Neural progenitor cell (in vitro differentiated cells): ENCODE results near the gene HSPA4. TPM values are rescaled to one million over a fixed set of nuclear protein-coding genes. Genes with fewer than 3 reads are reported as not detected.
A peak's percentile ranks its signal among the peaks of the same experiment; 100 is the strongest.
"Not testable (repeated sequence)": the region's sequence is repeated elsewhere in the genome, so short reads cannot be mapped to it uniquely, and the experiment has no call there.

Experiments used
- DNase-seq: peaks from one replicate; pipeline ENCODE4 v3.0.0-alpha.2; 2016; ENCODE audit warnings: low spot score
- H2AFZ ChIP-seq: fragments of 200-600 bp; sonication (generic); replicated peaks from 2 replicates; pipeline ENCODE4 v1.6.1; 2016; ENCODE audit warnings: antibody characterized with exemption
- H3F3A ChIP-seq: fragments of 200-600 bp; sonication (generic); 2 replicates; pipeline ENCODE4 v1.6.1; 2016; ENCODE audit warnings: antibody characterized with exemption, low read depth
- H3K27ac ChIP-seq: fragments of 200-600 bp; sonication (generic); 2 replicates; pipeline ENCODE4 v1.5.1; 2016; ENCODE audit warnings: mild to moderate bottlenecking
- H3K27me3 ChIP-seq: fragments of 200-600 bp; sonication (generic); 2 replicates; pipeline ENCODE4 v1.6.1; 2016; ENCODE audit warnings: mild to moderate bottlenecking, moderate library complexity
- H3K36me3 ChIP-seq: fragments of 200-600 bp; sonication (generic); 2 replicates; pipeline ENCODE4 v1.5.1; 2016
- H3K4me1 ChIP-seq: fragments of 200-600 bp; sonication (generic); 2 replicates; pipeline ENCODE4 v1.6.1; 2016; ENCODE audit warnings: mixed run types
- H3K4me2 ChIP-seq: fragments of 200-600 bp; sonication (generic); 2 replicates; pipeline ENCODE4 v1.6.1; 2016
- H3K4me3 ChIP-seq: fragments of 200-600 bp; sonication (generic); 2 replicates; pipeline ENCODE4 v1.5.1; 2016
- H3K79me2 ChIP-seq: fragments of 200-600 bp; sonication (generic); 2 replicates; pipeline ENCODE4 v1.6.1; 2016; ENCODE audit warnings: low read depth
- H3K9ac ChIP-seq: fragments of 200-600 bp; sonication (generic); 2 replicates; pipeline ENCODE4 v1.6.1; 2016
- H3K9me3 ChIP-seq: fragments of 200-600 bp; sonication (generic); 2 replicates; pipeline ENCODE4 v1.5.1; 2016; ENCODE audit warnings: low read depth
- H4K20me1 ChIP-seq: fragments of 200-600 bp; sonication (generic); 2 replicates; pipeline ENCODE4 v1.6.1; 2016; ENCODE audit warnings: low read depth
- H3K27ac Mint-ChIP-seq: 3 replicates; pipeline ENCODE4 v1.8.0; 2021; ENCODE audit warnings: mixed read lengths
- H3K27me3 Mint-ChIP-seq: 2 replicates; pipeline ENCODE4 v1.8.0; 2022; ENCODE audit warnings: low read depth, mild to moderate bottlenecking, inconsistent platforms, moderate library complexity, mixed read lengths; ENCODE audit not compliant: insufficient read depth
- H3K36me3 Mint-ChIP-seq: 3 replicates; pipeline ENCODE4 v1.8.0; 2021; ENCODE audit warnings: mixed read lengths
- H3K4me1 Mint-ChIP-seq: 3 replicates; pipeline ENCODE4 v1.8.0; 2021; ENCODE audit warnings: mixed read lengths
- H3K4me3 Mint-ChIP-seq: 3 replicates; pipeline ENCODE4 v1.8.0; 2021; ENCODE audit warnings: mild to moderate bottlenecking, moderate library complexity, mixed read lengths
- H3K9me3 Mint-ChIP-seq: 3 replicates; pipeline ENCODE4 v1.8.0; 2020; ENCODE audit warnings: mixed read lengths
- EZH2 ChIP-seq: fragments of 200-600 bp; sonication (generic); IDR thresholded peaks from 2 replicates; pipeline ENCODE4 v1.6.1; 2017; ENCODE audit warnings: antibody characterized with exemption, mild to moderate bottlenecking, moderate library complexity
- EZH2phosphoT487 ChIP-seq: fragments of 200-600 bp; sonication (generic); IDR thresholded peaks from 2 replicates; pipeline ENCODE4 v1.6.1; 2017; ENCODE audit warnings: antibody characterized with exemption
- total RNA-seq: library from RNA; depleted of rRNA; stranded (reverse); fragments of >200 nt; gene quantifications from 2 replicates; pipeline ENCODE4 v1.2.3, GENCODE V29; 2015; ENCODE audit warnings: low replicate concordance
- TF ChIP-seq, protein P1 (sequence below): fragments of 200-600 bp; sonication (generic); IDR thresholded peaks from 2 replicates; pipeline ENCODE4 v1.5.1; 2017; ENCODE audit warnings: antibody characterized with exemption, mild to moderate bottlenecking

The HSPA4 gene
- total RNA-seq, 1 donor from 2014 or later = 232 TPM

DNA sequence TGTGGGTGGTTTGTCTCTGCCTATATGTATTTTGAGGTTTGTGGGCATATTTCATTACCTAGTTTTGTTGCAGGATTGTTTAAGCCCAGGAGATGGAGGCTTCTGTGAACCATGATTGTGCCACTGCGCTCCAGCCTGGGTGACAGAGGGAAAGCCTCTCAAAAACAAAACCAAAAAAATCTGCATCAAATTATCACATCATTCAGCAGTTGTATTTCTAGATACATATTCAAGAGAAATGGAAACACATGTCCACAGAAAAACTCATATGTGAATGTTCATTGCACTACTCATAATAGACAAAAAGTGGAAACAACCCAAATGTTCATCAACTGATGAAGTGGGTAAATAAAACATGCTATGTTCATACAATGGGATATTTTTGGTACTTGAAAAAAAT, 29.9 kb downstream of the HSPA4 start:
- Histone ChIP-seq H3F3A (peaks cover 10% of the 10 kb centered on the region), H3K4me3 (no peak overlapping the region), H3K27me3 (no peaks in the 10 kb centered on the region), H3K27ac (peak overlapping the region; percentile 77), H3K4me1 (peaks cover 12% of the 10 kb centered on the region), H3K9ac (no peak overlapping the region), H3K4me2 (peak overlapping the region; percentile 23), H3K9me3 (no peaks in the 10 kb centered on the region), H3K36me3 (peaks cover 10% of the 10 kb centered on the region), H2AFZ (no peak overlapping the region), H4K20me1 (peaks cover 32% of the 10 kb centered on the region), H3K79me2 (peaks cover 100% of the 10 kb centered on the region)
- H3K27ac Mint-ChIP-seq = no peak overlapping the region
- no peaks in the 10 kb centered on the region for H3K27me3 Mint-ChIP-seq
- H3K4me1 Mint-ChIP-seq = peaks cover 6% of the 10 kb centered on the region
- TF ChIP-seq EZH2 = no peak
- TF ChIP-seq, protein P1, sequence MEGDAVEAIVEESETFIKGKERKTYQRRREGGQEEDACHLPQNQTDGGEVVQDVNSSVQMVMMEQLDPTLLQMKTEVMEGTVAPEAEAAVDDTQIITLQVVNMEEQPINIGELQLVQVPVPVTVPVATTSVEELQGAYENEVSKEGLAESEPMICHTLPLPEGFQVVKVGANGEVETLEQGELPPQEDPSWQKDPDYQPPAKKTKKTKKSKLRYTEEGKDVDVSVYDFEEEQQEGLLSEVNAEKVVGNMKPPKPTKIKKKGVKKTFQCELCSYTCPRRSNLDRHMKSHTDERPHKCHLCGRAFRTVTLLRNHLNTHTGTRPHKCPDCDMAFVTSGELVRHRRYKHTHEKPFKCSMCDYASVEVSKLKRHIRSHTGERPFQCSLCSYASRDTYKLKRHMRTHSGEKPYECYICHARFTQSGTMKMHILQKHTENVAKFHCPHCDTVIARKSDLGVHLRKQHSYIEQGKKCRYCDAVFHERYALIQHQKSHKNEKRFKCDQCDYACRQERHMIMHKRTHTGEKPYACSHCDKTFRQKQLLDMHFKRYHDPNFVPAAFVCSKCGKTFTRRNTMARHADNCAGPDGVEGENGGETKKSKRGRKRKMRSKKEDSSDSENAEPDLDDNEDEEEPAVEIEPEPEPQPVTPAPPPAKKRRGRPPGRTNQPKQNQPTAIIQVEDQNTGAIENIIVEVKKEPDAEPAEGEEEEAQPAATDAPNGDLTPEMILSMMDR = no peak
- TF ChIP-seq EZH2phosphoT487 = no peak
- no peak for DNase-seq
- peaks cover 43% of the 10 kb centered on the region for H3K36me3 Mint-ChIP-seq
- no peaks in the 10 kb centered on the region for H3K9me3 Mint-ChIP-seq
- H3K4me3 Mint-ChIP-seq = no peak overlapping the region

- Histone ChIP-seq H4K20me1 (peaks cover 32% of the 10 kb centered on the region), H3K36me3 (peaks cover 10% of the 10 kb centered on the region), H3K27ac (peak overlapping the region; percentile 29), H2AFZ (no peak overlapping the region), H3K4me2 (no peak overlapping the region), H3K9me3 (no peaks in the 10 kb centered on the region), H3K79me2 (peaks cover 97% of the 10 kb centered on the region), H3K4me3 (no peak overlapping the region), H3K27me3 (no peaks in the 10 kb centered on the region), H3F3A (peaks cover 10% of the 10 kb centered on the region), H3K4me1 (peaks cover 12% of the 10 kb centered on the region), H3K9ac (no peak overlapping the region)
- peaks cover 6% of the 10 kb centered on the region for H3K4me1 Mint-ChIP-seq
- H3K4me3 Mint-ChIP-seq = no peak overlapping the region
- no peak for DNase-seq
- TF ChIP-seq EZH2phosphoT487 (no peak), EZH2 (no peak)
- TF ChIP-seq, protein P1 = no peak
- H3K27me3 Mint-ChIP-seq = no peaks in the 10 kb centered on the region
- H3K27ac Mint-ChIP-seq = no peak overlapping the region
- H3K9me3 Mint-ChIP-seq = no peaks in the 10 kb centered on the region
- peaks cover 39% of the 10 kb centered on the region for H3K36me3 Mint-ChIP-seq
Measured at GRCh38 chr5:133082128-133082527, 30.3 kb downstream of the HSPA4 start.

DNA sequence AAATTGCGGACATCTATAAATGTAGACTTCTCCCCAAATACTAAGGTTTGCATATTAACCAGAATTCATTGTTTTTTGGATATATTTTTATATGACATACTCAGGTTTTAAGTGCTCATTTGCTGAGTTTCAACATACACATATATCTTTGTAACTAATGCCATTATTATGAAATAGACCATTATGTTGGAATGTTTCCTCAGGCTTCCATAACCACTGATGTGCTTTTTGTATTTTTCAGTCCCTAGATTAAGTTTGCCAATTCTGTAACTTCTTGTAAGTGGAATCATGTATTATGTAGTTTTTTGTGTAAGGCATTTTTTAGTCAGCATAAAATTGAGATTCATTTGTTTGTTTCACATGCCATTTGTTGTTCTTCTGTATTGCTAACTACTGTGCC, 32.1 kb downstream of the HSPA4 start:
- H3K36me3 ChIP-seq = peaks cover 18% of the 10 kb centered on the region
- H3K9me3 ChIP-seq = no peaks in the 10 kb centered on the region
- H3K9me3 Mint-ChIP-seq = no peaks in the 10 kb centered on the region
- H3K4me1 Mint-ChIP-seq = peaks cover 6% of the 10 kb centered on the region
- H3K27me3 ChIP-seq = no peaks in the 10 kb centered on the region
- H3F3A ChIP-seq = peaks cover 10% of the 10 kb centered on the region
- H3K79me2 ChIP-seq = peaks cover 82% of the 10 kb centered on the region
- no peak overlapping the region for H3K4me3 Mint-ChIP-seq
- no peak for TF ChIP-seq EZH2
- TF ChIP-seq, protein P1 = no peak
- TF ChIP-seq EZH2phosphoT487 = no peak
- H3K9ac ChIP-seq = no peak overlapping the region
- H3K4me3 ChIP-seq = no peak overlapping the region
- no peak overlapping the region for H3K27ac Mint-ChIP-seq
- H3K4me2 ChIP-seq = no peak overlapping the region
- H3K4me1 ChIP-seq = peaks cover 12% of the 10 kb centered on the region
- DNase-seq = no peak
- peaks cover 40% of the 10 kb centered on the region for H3K36me3 Mint-ChIP-seq
- peaks cover 32% of the 10 kb centered on the region for H4K20me1 ChIP-seq
- H2AFZ ChIP-seq = no peak overlapping the region
- H3K27me3 Mint-ChIP-seq = no peaks in the 10 kb centered on the region
- H3K27ac ChIP-seq = no peak overlapping the region

DNA sequence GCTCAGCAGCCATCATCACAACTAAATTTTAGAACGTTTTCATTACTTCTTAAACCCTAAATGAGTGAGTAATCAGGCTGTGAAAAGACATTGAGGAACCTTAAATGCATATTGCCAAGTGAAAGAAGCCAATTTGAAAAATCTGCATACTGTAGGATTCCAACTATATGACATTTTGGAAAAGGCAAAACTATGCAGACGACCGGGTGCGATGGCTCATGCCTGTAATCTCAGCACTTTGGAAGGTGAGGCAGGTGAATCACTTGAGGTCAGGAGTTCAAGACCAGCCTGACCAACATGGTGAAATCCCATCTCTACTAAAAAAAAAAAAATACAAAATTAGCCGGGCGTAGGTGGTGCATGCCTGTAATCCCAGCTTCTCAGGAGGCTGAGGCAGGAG, 33.4 kb downstream of the HSPA4 start:
- H3K4me1 Mint-ChIP-seq, DNase-seq, H3K9me3 ChIP-seq, H3K27me3 ChIP-seq, H2AFZ ChIP-seq, H3K27me3 Mint-ChIP-seq, H3K27ac ChIP-seq, H3K27ac Mint-ChIP-seq, H3K9ac ChIP-seq, H3K4me3 Mint-ChIP-seq, H3K4me3 ChIP-seq, H3K9me3 Mint-ChIP-seq, H3K4me2 ChIP-seq: not testable (repeated sequence)
- peaks cover 28% of the 10 kb centered on the region for H4K20me1 ChIP-seq
- H3K79me2 ChIP-seq = peaks cover 70% of the 10 kb centered on the region
- peaks cover 19% of the 10 kb centered on the region for H3F3A ChIP-seq
- peaks cover 34% of the 10 kb centered on the region for H3K36me3 Mint-ChIP-seq
- H3K36me3 ChIP-seq = peaks cover 27% of the 10 kb centered on the region
- H3K4me1 ChIP-seq = peaks cover 12% of the 10 kb centered on the region
